Transverse colon (tissue), 4 donors: ENCODE results near the gene VPS41. TPM values are rescaled to one million over a fixed set of nuclear protein-coding genes. Genes with fewer than 3 reads are reported as not detected.

Experiments used
- DNase-seq: peaks from one replicate; pipeline ENCODE4 v3.0.0-alpha.2; 2019
- H3K27ac ChIP-seq, 4 donors: fragments of 200-600 bp; sonication (generic); 2 replicates each; pipeline ENCODE4 v1.5.1; 2016 to 2018; ENCODE audit warnings: inconsistent platforms in 4 of 4
- H3K27me3 ChIP-seq: fragments of 200-600 bp; sonication (generic); 2 replicates; pipeline ENCODE4 v1.5.1; 2017; ENCODE audit warnings: inconsistent platforms
- H3K36me3 ChIP-seq, 4 donors: fragments of 200-600 bp; sonication (generic); 2 replicates each; pipeline ENCODE4 v1.5.1; 2017 to 2019; ENCODE audit warnings: inconsistent platforms in 4 of 4
- H3K4me1 ChIP-seq, 4 donors: fragments of 200-600 bp; sonication (generic); 2 replicates each; pipeline ENCODE4 v1.5.1; 2017 to 2020; ENCODE audit warnings: inconsistent platforms in 4 of 4
- H3K4me3 ChIP-seq, 4 donors: fragments of 200-600 bp; sonication (generic); 1 replicate in 1 of 4; 2 replicates in 3 of 4; pipeline versions ENCODE4 v1.5.1 to v1.6.1; 2017 to 2019; ENCODE audit warnings: inconsistent platforms in 4 of 4
- H3K9me3 ChIP-seq, 2 donors: fragments of 200-600 bp; sonication (generic); 2 replicates each; pipeline ENCODE4 v1.5.1; 2017 to 2019; ENCODE audit warnings: inconsistent platforms in 2 of 2
- EP300 ChIP-seq: sonication (generic); formaldehyde crosslinking; IDR thresholded peaks from one replicate; pipeline ENCODE4 v1.6.1; 2017; ENCODE audit warnings: antibody characterized with exemption, low read depth
- POLR2A ChIP-seq: fragments of 450-650 bp; IDR thresholded peaks from one replicate; pipeline ENCODE4 v1.6.1; 2016; ENCODE audit warnings: antibody characterized with exemption, mild to moderate bottlenecking, moderate library complexity
- POLR2AphosphoS5 ChIP-seq, 3 donors: sonication (generic); formaldehyde crosslinking; IDR thresholded peaks; one replicate each; pipeline ENCODE4 v1.6.1; 2016; ENCODE audit warnings: antibody characterized with exemption in 3 of 3
- WGBS, 2 donors: methylation state at CpG; one replicate each; pipeline ENCODE4 v1.1.5; 2018; ENCODE audit warnings: low coverage in 1 of 2; 5-methylcytosine and 5-hydroxymethylcytosine counted together
- in situ Hi-C, 4 donors: fragments of 200-750 bp; cut with MboI; loops; one replicate each; pipeline versions ENCODE4 v1.15.0 to v1.15.1; 2017; ENCODE audit warnings: low sequenced_read_pairs in 3 of 4, low pct_ligation_motif_present in 1 of 4, low pct_unique_long_range_greater_than_20kb in 1 of 4
- intact Hi-C: fragments of 100-400 bp; cut with DNase I; formaldehyde crosslinking; loops from one replicate; pipeline ENCODE4 v1.15.1; 2023; ENCODE audit warnings: low total_unique reads
- total RNA-seq, 4 donors: library from RNA; depleted of rRNA; stranded (reverse); fragments of >200 nt; gene quantifications; one replicate each; pipeline ENCODE4 v1.1.0, GENCODE V29; 2016
- TF ChIP-seq, protein P1 (sequence below), 5 experiments: fragments of 200-600 bp in 3 of 5; fragments of 450-650 bp in 2 of 5; sonication (generic) in 3 of 5; IDR thresholded peaks; 1 replicate in 2 of 5; 2 replicates in 3 of 5; pipeline ENCODE4 v1.5.1; 2016 to 2017; ENCODE audit warnings: antibody characterized with exemption in 5 of 5, inconsistent platforms in 3 of 5, mild to moderate bottlenecking in 2 of 5, moderate library complexity in 1 of 5

VPS41 gene
- total RNA-seq, 4 donors from 2014 or later = 26.9 to 35.1 (median 29.2) TPM

DNA sequence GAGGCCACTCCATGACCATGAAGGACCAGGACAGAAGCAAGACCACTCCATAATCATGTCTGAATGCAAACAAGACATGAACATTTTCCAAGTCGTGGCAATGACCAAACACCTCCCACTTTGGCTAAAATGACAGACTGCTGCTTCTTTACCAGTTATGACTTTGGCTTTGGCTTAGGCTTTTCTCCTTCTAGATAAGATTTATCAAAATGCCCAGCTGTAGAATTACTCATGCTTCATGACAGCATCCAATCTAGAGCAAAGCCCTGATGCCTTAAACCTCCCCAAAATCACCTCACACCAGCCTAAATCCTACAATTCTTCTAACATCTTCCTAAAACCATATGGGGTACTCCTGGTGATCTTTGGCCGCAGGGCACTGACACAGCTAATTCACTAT, 102.1 kb downstream of the VPS41 start:
- H3K4me1 ChIP-seq = no peaks in the 10 kb centered on the region
- no peaks in the 10 kb centered on the region for H3K27me3 ChIP-seq
- no peak overlapping the region for H3K4me3 ChIP-seq
- WGBS, 2 donors = 79 to 86% methylated on average over 2 of the region's 2 CpGs
- no peaks in the 10 kb centered on the region for H3K36me3 ChIP-seq
- H3K9me3 ChIP-seq = no peaks in the 10 kb centered on the region
- TF ChIP-seq POLR2AphosphoS5 (IDR thresholded peaks at IDR 0.05) = no peak
- no peak for TF ChIP-seq POLR2A
- TF ChIP-seq, protein P1, sequence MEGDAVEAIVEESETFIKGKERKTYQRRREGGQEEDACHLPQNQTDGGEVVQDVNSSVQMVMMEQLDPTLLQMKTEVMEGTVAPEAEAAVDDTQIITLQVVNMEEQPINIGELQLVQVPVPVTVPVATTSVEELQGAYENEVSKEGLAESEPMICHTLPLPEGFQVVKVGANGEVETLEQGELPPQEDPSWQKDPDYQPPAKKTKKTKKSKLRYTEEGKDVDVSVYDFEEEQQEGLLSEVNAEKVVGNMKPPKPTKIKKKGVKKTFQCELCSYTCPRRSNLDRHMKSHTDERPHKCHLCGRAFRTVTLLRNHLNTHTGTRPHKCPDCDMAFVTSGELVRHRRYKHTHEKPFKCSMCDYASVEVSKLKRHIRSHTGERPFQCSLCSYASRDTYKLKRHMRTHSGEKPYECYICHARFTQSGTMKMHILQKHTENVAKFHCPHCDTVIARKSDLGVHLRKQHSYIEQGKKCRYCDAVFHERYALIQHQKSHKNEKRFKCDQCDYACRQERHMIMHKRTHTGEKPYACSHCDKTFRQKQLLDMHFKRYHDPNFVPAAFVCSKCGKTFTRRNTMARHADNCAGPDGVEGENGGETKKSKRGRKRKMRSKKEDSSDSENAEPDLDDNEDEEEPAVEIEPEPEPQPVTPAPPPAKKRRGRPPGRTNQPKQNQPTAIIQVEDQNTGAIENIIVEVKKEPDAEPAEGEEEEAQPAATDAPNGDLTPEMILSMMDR (IDR thresholded peaks at IDR 0.05) = no peak
- no peak for TF ChIP-seq EP300
- DNase-seq = no peak
- intact Hi-C loops (loop anchor here (10.0 kb wide), 1 partner anchor 658 kb away; no protein-coding TSS in a partner anchor), in situ Hi-C loops (loop anchor here in 1 of 4 donors (25.0 kb wide), 2 partner anchors 230 to 705 kb away; no protein-coding TSS in a partner anchor)
- no peak overlapping the region for H3K27ac ChIP-seq

DNA sequence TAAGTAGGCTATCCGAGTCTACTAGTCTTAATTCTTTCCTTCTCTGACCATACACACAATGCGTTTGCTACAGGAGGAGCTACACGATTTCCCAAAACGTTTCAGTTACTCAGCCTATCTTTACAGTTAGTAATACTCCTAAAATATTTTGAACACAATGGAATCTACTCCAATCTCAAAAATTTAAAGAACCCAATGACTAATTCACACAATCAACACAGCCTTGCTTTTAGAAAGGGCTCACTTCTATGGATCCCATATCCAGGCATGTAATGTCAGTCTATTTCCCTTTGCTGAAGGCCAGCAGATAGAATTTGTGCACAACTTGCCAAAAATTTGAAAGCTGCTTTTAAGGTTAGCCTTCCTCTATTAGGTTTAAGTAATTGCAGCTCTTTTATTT, 107.2 kb downstream of the VPS41 start:
- WGBS, 2 donors = 70 to 73% methylated on average over 4 of the region's 4 CpGs
- intact Hi-C loops (loop anchor here (10.0 kb wide), 1 partner anchor 663 kb away; no protein-coding TSS in a partner anchor), in situ Hi-C loops (loop anchor here in 1 of 4 donors (25.0 kb wide), 2 partner anchors 236 to 711 kb away; no protein-coding TSS in a partner anchor)
- no peak for DNase-seq
- H3K27me3 ChIP-seq = no peaks in the 10 kb centered on the region
- no peaks in the 10 kb centered on the region for H3K36me3 ChIP-seq
- no peaks in the 10 kb centered on the region for H3K4me1 ChIP-seq
- H3K4me3 ChIP-seq = no peak overlapping the region
- no peaks in the 10 kb centered on the region for H3K9me3 ChIP-seq
- TF ChIP-seq POLR2AphosphoS5 (IDR thresholded peaks at IDR 0.05) (no peak), EP300 (no peak), POLR2A (no peak)
- TF ChIP-seq, protein P1 (IDR thresholded peaks at IDR 0.05) = no peak
- H3K27ac ChIP-seq = no peak overlapping the region

DNA sequence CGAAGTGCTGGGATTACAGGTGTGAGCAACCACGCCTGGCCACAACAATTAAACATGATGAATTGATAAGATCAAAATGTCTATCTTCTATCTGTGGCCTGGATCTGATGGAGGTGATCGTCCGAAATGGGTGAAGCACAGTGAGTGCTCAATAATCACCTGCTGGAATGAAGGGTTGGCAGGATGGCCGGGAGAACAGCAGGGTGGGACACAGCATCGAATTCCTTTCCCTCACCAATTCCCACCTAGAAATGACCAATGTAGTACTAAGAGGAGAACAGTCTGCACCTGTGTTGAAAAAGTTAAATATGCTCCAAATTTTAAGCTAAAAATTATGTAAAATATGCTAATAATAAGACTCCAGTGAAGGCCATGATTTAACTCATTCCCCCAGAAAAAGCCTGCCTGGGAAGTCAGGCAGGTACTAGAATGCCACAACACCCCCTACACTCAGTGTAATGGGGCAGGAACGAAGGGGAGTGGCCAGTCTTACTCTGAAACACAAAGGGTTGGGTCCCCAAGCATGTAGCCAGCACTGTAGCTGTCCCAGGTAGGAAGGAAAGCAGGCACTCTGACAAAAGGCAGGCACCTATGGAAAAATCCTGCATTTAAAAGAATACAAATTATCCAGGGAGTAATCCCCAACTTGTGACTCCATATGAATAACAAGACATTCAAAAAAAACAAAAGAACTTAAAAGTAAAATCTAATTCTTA, 110.3 kb downstream of the VPS41 start:
- Histone ChIP-seq H3K36me3 (peaks cover 0 to 10% (median 0%) of the 10 kb centered on the region in 4 donors), H3K4me1 (no peaks in the 10 kb centered on the region), H3K4me3 (no peak overlapping the region), H3K27ac (no peak overlapping the region), H3K27me3 (no peaks in the 10 kb centered on the region), H3K9me3 (no peaks in the 10 kb centered on the region)
- no peak for TF ChIP-seq EP300
- TF ChIP-seq POLR2A = no peak
- TF ChIP-seq, protein P1 (IDR thresholded peaks at IDR 0.05) = no peak
- TF ChIP-seq POLR2AphosphoS5 (IDR thresholded peaks at IDR 0.05) = no peak
- intact Hi-C loops = loop anchor here (10.0 kb wide), 1 partner anchor 736 kb away; no protein-coding TSS in a partner anchor
- in situ Hi-C loops = loop anchor here in 3 of 4 donors (10.0 to 25.0 kb wide), 2 partner anchors 664 to 716 kb away; no protein-coding TSS in a partner anchor
- WGBS, 2 donors = 91 to 94% methylated on average over 5 to 7 of the region's 7 CpGs
- no peak for DNase-seq

DNA sequence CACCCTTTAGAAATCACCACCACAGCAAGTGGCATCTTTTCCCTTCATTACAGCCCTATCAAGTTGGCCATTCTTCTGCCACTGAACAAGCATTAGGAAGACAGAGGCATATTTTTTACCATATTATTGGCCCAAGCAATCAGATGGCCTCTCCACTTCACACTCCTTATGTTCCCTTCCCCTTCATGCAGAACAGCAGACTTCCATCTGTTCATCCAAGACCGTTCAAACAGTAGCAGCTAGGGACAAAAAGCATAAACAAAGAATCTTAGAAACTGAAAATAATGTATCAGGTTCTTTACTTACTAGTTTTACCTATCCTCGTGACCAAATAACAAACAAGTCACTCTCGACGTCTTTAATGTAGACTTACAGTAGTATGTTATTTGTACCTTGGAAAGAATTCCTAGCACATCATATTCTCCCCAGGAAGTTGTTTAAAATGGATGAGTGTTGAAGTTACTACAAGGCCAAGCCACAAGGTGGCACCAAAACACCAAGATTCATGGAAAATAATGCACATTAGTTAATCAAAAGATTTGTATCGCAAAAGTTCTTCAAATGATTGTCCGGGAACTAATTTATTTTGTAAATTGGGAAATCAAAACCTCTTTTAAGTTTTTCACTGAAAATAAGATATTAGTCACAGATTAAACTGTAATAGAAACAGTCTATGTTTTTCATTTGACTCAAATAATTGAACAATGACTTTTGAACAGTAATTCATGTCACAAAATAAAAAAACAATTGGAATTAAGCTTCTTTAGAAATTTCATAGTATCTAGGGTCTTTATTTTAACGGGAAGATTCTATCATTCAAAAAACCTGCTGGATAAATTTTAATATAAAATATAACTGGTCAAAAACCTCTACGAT, 112.1 kb downstream of the VPS41 start:
- Histone ChIP-seq H3K36me3 (peaks cover 0 to 10% (median 0%) of the 10 kb centered on the region in 4 donors), H3K4me1 (no peaks in the 10 kb centered on the region), H3K4me3 (no peak overlapping the region), H3K27me3 (no peaks in the 10 kb centered on the region), H3K9me3 (no peaks in the 10 kb centered on the region), H3K27ac (no peak overlapping the region)
- intact Hi-C loops = loop anchor here (10.0 kb wide), 1 partner anchor 738 kb away; no protein-coding TSS in a partner anchor
- peak; percentile 44 for DNase-seq
- TF ChIP-seq POLR2AphosphoS5 (IDR thresholded peaks at IDR 0.05) = no peak
- no peak for TF ChIP-seq POLR2A
- no peak for TF ChIP-seq EP300
- TF ChIP-seq, protein P1 (IDR thresholded peaks at IDR 0.05) = peak; percentile 63 to 79 (median 73)
- in situ Hi-C loops = loop anchor here in 3 of 4 donors (10.0 to 25.0 kb wide), 2 partner anchors 665 to 718 kb away; no protein-coding TSS in a partner anchor
- WGBS, 2 donors = 34 to 43% methylated on average over 8 of the region's 8 CpGs
